GM21423 (cell line): ENCODE measurements around the gene ACO2.

Experiments used
- ATAC-seq: cut with Tn5 transposase; IDR thresholded peaks from one replicate; pipeline ENCODE4 v1.9.1; 2021; ENCODE audit warnings: mild to moderate bottlenecking, moderate library complexity; ENCODE audit not compliant: unreplicated experiment

The ACO2 gene

GRCh38 chr22:41487037-41487935 lies 18.4 kb downstream of the ACO2 start:
- ATAC-seq, result no peak

DNA sequence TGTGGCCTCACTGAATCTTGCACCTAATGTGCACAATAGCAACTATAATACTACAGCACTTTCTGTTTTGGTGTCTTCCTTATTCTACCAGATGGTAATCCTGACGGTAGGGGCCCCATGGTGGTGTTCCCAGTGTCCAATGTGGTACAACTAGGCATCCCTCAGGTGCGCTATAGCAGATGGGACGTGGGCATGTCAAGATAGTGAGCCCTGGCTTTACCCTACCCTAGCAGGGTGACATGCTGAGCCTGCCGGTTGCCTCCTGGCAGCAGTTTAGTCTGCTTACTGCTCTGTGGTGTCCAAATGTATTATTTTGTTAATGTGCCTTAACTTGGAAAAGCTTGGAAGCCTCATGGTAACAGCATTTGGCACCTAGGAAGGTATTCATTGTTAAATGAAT lies 19.2 kb downstream of the ACO2 start:
- no peak for ATAC-seq

DNA sequence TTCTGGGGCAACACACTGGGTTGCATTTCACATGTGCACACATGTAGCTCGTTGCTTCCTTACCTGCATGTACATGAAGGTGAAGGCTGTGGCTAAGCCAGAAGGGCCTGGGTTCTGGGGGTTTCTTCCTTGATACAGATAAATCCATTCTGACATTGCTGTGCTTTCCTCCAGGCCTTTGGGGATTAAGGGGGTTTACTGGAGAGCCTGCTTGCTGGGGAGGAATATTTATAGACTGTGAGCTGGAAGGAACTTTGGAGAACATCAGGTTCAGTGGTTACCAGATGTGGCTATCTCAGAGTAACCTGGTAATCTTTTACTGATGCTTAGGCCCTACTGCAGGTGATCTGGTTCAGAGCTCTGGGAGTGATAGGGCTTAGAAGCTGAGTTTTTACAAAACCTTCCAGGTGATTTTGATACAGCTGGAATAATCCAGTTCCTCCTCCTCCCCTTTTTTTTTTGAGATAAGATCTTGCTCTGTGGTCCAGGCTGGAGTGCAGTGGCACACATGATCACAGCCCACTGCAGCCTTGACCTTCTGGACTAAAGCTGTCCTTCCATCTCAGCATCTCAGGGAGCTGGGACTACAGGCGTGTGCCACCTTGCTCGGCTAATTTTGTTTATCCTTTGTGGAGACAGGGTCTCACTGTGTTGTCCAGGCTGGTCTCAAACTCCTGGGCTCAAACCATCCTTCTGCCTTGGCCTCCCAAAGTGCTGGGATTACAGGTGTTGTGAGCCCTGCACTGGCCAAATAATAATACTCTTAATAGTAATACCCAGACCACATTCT lies 19.9 kb downstream of the ACO2 start:
- ATAC-seq, result no peak

DNA sequence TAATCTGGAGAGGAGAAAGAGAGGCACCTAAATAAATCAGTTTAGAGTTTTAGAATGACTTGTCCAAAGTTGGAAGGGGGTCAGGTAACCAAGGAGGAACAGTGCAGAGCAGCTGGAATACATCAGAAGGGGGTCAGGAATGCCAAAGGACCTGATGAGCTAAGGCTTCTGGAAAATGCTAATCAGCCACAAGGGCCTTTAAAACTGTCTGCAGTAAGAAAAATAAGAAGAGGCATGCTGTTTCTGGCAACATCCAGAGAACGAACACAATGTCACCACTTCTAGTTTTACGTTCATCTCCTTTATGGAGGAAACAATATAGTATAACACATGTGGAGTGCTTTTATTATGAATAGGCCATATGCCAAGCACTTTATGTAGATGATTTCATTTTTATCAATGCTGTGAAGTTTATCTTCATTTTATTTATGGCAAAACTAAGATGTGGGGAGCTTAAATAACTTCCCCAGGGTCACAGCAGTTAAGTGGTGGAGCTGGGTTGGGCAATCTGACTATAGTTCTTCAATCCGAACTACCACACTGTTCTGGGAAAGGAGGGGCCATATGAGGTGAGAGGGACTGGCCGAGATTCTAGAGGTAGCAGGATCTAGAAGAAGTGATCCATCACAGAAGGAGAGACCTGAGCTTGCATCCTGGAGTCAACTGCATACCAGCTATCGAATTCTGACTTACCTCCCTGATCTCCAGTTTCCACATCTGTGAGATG lies 22.6 kb downstream of the ACO2 start:
- no peak for ATAC-seq

DNA sequence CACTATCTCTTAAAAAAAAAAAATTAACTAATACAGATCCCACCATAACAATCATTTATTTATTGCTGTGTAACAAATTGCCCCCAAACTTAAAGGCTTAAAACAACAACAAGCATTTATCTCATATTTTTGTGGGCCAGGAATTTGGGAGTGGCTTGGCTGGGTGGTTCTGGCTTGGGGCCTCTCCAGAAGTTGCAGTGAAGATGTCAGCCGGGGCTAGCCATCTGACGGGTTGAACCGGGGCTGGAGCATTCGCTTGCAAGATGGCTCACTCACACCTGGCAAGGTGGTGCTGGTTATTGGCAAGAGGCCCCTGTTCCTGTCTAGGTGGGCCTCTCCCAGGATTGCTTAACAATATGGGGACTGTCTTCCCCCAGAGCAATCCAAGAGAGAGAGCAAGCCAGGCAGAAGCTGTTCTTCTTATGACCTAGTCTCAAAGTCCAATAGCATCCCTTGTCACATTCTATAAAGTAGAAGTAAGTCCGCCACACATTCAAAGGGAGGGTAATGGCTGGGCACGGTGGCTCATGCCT lies 29.5 kb downstream of the ACO2 start:
- ATAC-seq, result no peak

DNA sequence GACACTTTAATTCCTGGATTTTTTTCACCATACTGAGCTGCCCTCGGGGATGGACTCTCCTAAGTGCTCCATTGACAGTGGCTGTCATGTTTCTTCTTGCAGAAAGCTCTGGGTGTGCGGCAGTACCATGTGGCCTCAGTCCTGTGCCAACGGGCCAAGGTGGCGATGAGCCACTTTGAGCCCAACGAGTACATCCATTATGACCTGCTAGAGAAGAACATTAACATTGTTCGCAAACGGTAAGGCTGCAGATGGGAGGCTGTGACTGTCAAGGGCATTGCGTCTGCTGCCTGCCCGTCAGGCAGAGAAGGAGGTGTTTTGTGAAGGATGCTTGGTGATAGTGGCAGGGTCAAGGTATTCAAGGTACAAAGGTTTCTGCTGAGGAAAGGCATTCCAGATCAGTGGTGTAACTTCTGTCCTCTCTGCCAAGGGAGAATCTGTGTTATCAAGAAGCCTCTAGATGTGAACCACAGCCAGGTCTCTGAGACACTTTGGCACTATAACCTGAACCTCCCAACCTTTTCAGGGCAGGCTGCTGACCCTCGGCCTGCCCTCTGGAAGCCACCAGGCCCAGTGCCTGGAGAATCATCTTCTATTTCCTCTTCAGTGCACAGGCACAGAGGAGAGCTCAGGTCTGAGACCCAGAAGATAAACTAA lies 30.8 kb downstream of the ACO2 start:
- no peak for ATAC-seq

GRCh38 chr22:41500303-41500702 lies 31.4 kb downstream of the ACO2 start:
- ATAC-seq, result no peak

GRCh38 chr22:41501209-41501608 lies 32.3 kb downstream of the ACO2 start:
- ATAC-seq, result no peak

DNA sequence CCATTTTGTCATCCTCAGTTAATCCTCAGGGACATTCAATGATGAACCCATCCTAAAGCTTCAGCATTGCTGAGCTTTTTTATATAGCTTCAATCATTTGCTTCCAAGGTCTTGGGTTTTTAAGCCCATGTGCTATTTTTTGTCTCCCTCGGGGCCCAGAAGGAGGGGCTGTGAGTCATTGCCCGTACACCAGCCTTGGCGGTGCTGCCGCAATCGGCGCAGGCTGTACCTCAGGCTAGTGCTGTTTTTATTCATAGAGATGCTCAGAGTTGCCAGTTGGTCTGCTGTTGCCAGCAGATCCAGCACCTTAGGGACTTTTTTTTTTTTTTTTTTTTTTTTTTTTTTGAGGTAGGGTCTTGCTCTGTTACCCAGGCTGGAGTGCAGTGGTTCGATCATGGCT lies 35.5 kb downstream of the ACO2 start:
- ATAC-seq, result no peak

DNA sequence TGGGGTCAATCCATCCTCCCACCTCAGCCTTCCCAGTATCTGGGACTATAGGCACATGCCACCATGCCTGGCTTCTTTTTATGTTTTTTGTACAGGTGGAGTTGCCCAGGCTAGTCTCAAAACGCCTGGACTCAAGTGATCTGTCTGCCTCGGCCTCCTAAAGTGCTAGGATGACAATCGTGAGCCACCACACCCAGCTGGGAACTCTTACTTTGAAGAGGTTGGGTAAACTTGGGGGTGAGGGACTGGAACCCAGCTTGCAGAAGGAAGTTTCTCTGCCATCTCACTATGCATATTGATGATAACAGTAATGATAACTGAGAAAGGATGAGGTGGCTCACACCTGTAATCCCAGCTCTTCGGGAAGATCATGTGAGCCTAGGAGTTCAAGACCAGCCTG lies 35.9 kb downstream of the ACO2 start:
- ATAC-seq, result no peak

GRCh38 chr22:41505511-41506220 lies 36.7 kb downstream of the ACO2 start:
- ATAC-seq, result no peak

DNA sequence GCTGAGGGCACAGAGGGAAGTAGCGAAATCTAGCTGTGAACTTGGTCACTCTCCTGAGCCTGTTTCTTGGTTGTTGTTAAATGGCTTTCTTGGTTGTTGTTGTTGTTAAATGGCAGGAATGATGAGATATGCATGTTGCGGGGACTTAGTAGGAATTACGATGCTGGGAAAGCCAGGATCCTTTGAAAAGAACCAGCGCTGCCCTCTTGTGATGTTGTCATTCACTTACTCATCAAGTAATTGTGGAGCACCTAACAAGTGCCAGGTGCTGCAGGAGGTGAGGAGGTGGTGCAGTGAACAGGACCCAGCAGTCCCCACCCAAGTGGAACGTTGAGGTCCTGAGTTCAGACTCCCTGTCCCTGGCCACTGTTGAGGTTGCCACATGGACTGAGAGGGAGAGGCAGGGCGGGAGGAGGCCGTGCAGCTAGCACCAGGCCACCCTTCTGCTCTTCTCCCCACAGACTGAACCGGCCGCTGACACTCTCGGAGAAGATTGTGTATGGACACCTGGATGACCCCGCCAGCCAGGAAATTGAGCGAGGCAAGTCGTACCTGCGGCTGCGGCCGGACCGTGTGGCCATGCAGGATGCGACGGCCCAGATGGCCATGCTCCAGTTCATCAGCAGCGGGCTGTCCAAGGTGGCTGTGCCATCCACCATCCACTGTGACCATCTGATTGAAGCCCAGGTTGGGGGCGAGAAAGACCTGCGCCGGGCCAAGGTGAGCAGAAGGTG lies 38.6 kb downstream of the ACO2 start:
- ATAC-seq, result no peak

DNA sequence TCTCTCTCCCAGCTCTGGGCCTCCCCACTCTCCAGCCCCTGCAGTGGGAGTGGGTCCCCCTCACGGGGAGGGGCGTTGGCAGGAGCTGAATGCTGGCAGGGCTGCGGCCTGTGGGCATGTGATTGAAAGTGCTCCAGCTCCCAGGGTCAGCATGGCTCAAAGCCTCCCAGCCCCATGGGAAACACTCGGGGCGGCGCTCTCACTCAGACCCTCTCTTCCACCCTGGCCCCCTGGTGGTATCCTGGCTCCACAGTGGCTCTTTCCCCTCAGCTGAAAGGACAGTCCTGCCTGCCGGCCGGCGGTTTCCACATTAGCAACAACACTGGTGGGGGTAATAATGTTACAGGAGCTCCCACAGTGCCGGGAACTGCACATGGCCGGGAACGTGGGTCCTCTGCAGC lies 39.9 kb downstream of the ACO2 start:
- no peak for ATAC-seq

DNA sequence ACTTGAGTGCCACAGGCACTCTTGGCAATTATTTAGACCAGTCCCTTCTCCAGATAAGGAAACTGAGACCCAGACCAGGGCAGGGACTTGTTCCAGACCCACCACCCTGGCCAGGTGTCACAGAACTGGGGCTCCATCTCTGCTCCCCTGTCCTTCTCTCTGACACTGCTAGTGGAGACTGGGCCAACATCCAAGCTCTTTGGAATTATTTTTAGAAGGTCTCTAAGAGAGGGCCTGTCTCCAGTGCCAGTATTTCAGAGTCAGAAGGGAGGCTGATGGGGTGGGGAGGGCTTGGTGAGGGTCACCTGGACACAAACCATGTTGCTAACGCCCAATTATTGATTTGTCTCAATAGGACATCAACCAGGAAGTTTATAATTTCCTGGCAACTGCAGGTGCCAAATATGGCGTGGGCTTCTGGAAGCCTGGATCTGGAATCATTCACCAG lies 42.6 kb downstream of the ACO2 start:
- no peak for ATAC-seq

DNA sequence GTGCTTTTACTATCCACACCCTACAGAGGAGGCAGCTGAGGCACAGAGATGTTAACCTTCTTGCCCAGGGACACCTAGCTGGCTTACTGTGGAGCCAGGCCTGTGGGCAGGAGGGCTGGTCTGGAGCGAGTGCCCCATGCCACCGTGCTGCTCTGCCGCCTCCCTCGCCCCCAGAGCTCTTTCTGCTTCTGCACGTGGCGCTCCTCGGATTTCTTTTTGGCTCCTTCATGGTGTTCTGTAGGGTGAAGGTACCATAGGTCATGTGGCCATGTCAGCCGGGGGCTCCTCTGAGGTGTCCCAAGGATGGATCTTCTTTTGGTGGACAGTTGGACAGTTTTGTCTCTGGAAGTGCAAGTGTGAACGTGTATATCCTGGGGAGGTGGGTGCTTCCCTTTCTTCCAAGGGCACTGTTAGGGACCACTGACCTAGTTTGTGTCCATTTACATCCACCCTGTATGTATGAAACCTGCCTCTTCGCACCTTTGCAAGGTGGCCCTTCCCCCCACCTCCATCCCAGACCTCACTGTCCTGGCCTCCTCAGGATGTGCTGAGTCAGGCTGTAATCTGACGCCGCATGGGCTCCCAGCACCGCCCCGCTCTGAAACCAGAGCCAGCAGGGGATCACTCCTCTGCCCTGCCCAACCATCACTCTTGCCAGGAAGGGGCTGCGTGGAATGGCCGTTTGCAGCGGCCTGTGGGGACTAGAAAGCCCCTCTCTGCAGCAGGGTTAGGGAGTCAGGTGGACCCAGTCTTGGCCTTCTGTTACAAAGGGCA lies 43.7 kb downstream of the ACO2 start:
- no peak for ATAC-seq

- ATAC-seq, result no peak
Measured at GRCh38 chr22:41513391-41513790, 44.5 kb downstream of the ACO2 start.

- no peak for ATAC-seq
Measured at GRCh38 chr22:41516462-41516861, 47.5 kb downstream of the ACO2 start.

GRCh38 chr22:41517172-41518047 lies 48.5 kb downstream of the ACO2 start:
- no peak for ATAC-seq
